H9 (cell line): ENCODE results near the gene TELO2. TPM values are rescaled to one million over a fixed set of nuclear protein-coding genes. Genes with fewer than 3 reads are reported as not detected.

Source experiments
- DNase-seq: peaks from one replicate; pipeline ENCODE4 v3.0.0-alpha.2; 2017
- H2AFZ ChIP-seq: one replicate; pipeline ENCODE4 v1.6.1; 2013; ENCODE audit warnings: mild to moderate bottlenecking, low read length, control low read depth, moderate library complexity
- H2AK5ac ChIP-seq: 2 replicates; pipeline ENCODE4 v1.6.1; 2013; ENCODE audit warnings: low read length, control low read depth, mixed read lengths; ENCODE audit not compliant: insufficient read length
- H2BK120ac ChIP-seq: one replicate; pipeline ENCODE4 v1.6.1; 2013; ENCODE audit warnings: low read depth, mild to moderate bottlenecking, low read length, control low read depth, inconsistent platforms; ENCODE audit not compliant: poor library complexity, severe bottlenecking
- H2BK12ac ChIP-seq: 2 replicates; pipeline ENCODE4 v1.6.1; 2013; ENCODE audit warnings: low read length, control low read depth, mixed read lengths, low read depth; ENCODE audit not compliant: insufficient read length
- H2BK15ac ChIP-seq: 2 replicates; pipeline ENCODE4 v1.6.1; 2013; ENCODE audit warnings: low read depth, low read length, control low read depth
- H2BK20ac ChIP-seq: one replicate; pipeline ENCODE4 v1.6.1; 2013; ENCODE audit warnings: low read depth, mild to moderate bottlenecking, low read length, control low read depth, inconsistent platforms; ENCODE audit not compliant: poor library complexity, severe bottlenecking
- H2BK5ac ChIP-seq: 2 replicates; pipeline ENCODE4 v1.6.1; 2013; ENCODE audit warnings: low read length, control low read depth, mixed read lengths; ENCODE audit not compliant: insufficient read length
- H3K14ac ChIP-seq: 2 replicates; pipeline ENCODE4 v1.6.1; 2013; ENCODE audit warnings: low read length, control low read depth; ENCODE audit not compliant: insufficient read depth
- H3K18ac ChIP-seq: 2 replicates; pipeline ENCODE4 v1.6.1; 2013; ENCODE audit warnings: low read depth, mild to moderate bottlenecking, mixed read lengths, low read length, control low read depth; ENCODE audit not compliant: insufficient read length
- H3K23ac ChIP-seq: 2 replicates; pipeline ENCODE4 v1.6.1; 2013; ENCODE audit warnings: low read length, control low read depth, mixed read lengths, low read depth; ENCODE audit not compliant: insufficient read length
- H3K23me2 ChIP-seq: 2 replicates; pipeline ENCODE4 v1.6.1; 2013; ENCODE audit warnings: low read depth, mild to moderate bottlenecking, mixed read lengths, low read length, control low read depth; ENCODE audit not compliant: insufficient read length, poor library complexity, severe bottlenecking
- H3K27ac ChIP-seq: 2 replicates; pipeline ENCODE4 v1.5.1; 2013; ENCODE audit warnings: low read length, control low read depth, mixed read lengths, low read depth; ENCODE audit not compliant: insufficient read length
- H3K27me3 ChIP-seq: 2 replicates; pipeline ENCODE4 v1.6.1; 2013; ENCODE audit warnings: low read length, control low read depth, inconsistent platforms; ENCODE audit not compliant: insufficient read depth
- H3K4ac ChIP-seq: 2 replicates; pipeline ENCODE4 v1.6.1; 2013; ENCODE audit warnings: low read depth, mild to moderate bottlenecking, control low read depth, inconsistent platforms, low read length, moderate library complexity
- H3K4me1 ChIP-seq: 2 replicates; pipeline ENCODE4 v1.6.1; 2013; ENCODE audit warnings: low read length, control low read depth, inconsistent platforms; ENCODE audit not compliant: insufficient read depth
- H3K4me2 ChIP-seq: 2 replicates; pipeline ENCODE4 v1.6.1; 2013; ENCODE audit warnings: low read length, control low read depth, mixed read lengths; ENCODE audit not compliant: insufficient read length, insufficient read depth
- H3K56ac ChIP-seq: 2 replicates; pipeline ENCODE4 v1.6.1; 2013; ENCODE audit warnings: low read depth, mild to moderate bottlenecking, mixed read lengths, low read length, control low read depth; ENCODE audit not compliant: insufficient read length
- H3K79me1 ChIP-seq: 2 replicates; pipeline ENCODE4 v1.6.1; 2013; ENCODE audit warnings: low read depth, mild to moderate bottlenecking, moderate library complexity, low read length, control low read depth, inconsistent platforms; ENCODE audit not compliant: insufficient read depth, poor library complexity, severe bottlenecking
- H3K79me2 ChIP-seq: 2 replicates; pipeline ENCODE4 v1.6.1; 2013; ENCODE audit warnings: low read length, control low read depth, inconsistent platforms; ENCODE audit not compliant: insufficient read depth
- H3K9ac ChIP-seq: 2 replicates; pipeline ENCODE4 v1.6.1; 2013; ENCODE audit warnings: low read length, control low read depth, mixed read lengths; ENCODE audit not compliant: insufficient read length; ENCODE audit errors: extremely low read depth
- H3K9me3 ChIP-seq: one replicate; pipeline ENCODE4 v1.6.1; 2013; ENCODE audit warnings: low read depth, low read length, inconsistent platforms; ENCODE audit not compliant: control insufficient read depth
- H3T11ph ChIP-seq: one replicate; pipeline ENCODE4 v1.6.1; 2013; ENCODE audit warnings: mild to moderate bottlenecking, low read length, control low read depth, inconsistent platforms
- H4K20me1 ChIP-seq: one replicate; pipeline ENCODE4 v1.6.1; 2013; ENCODE audit not compliant: control insufficient read depth, insufficient read length, insufficient read depth
- H4K5ac ChIP-seq: 2 replicates; pipeline ENCODE4 v1.6.1; 2013; ENCODE audit warnings: low read depth, mild to moderate bottlenecking, mixed read lengths, low read length, control low read depth; ENCODE audit not compliant: insufficient read length
- H4K8ac ChIP-seq: replicated peaks from 2 replicates; pipeline ENCODE4 v1.6.1; 2013; ENCODE audit warnings: low read length, control low read depth, mixed read lengths, low read depth; ENCODE audit not compliant: insufficient read length
- H4K91ac ChIP-seq: 2 replicates; pipeline ENCODE4 v1.6.1; 2013; ENCODE audit warnings: low read depth, mild to moderate bottlenecking, moderate library complexity, mixed read lengths, low read length, control low read depth; ENCODE audit not compliant: insufficient read length
- H3K27ac Mint-ChIP-seq, 3 experiments: 2 replicates in 2 of 3; 3 replicates in 1 of 3; pipeline ENCODE4 v1.8.0; 2020 to 2021; ENCODE audit warnings: mixed read lengths in 3 of 3, mild to moderate bottlenecking in 1 of 3, moderate library complexity in 1 of 3
- H3K27me3 Mint-ChIP-seq: 2 replicates; pipeline ENCODE4 v1.8.0; 2021; ENCODE audit warnings: low read depth, mild to moderate bottlenecking, moderate library complexity, mixed read lengths
- H3K36me3 Mint-ChIP-seq, 3 experiments: 2 replicates in 2 of 3; 3 replicates in 1 of 3; pipeline ENCODE4 v1.8.0; 2020 to 2021; ENCODE audit warnings: low read depth in 3 of 3, mixed read lengths in 3 of 3; ENCODE audit not compliant: insufficient read depth in 1 of 3
- H3K4me1 Mint-ChIP-seq, 2 experiments: 2 replicates each; pipeline ENCODE4 v1.8.0; 2020; ENCODE audit warnings: mixed read lengths in 2 of 2
- H3K4me3 Mint-ChIP-seq, 2 experiments: 2 replicates in 1 of 2; 3 replicates in 1 of 2; pipeline ENCODE4 v1.8.0; 2020 to 2021; ENCODE audit warnings: mild to moderate bottlenecking in 2 of 2, mixed read lengths in 2 of 2, moderate library complexity in 1 of 2
- H3K9me3 Mint-ChIP-seq, 2 experiments: 2 replicates in 1 of 2; 3 replicates in 1 of 2; pipeline ENCODE4 v1.8.0; 2020; ENCODE audit warnings: mild to moderate bottlenecking in 2 of 2, mixed read lengths in 2 of 2, moderate library complexity in 1 of 2
- CTCF ChIP-seq: fragments of 200-600 bp; sonication (generic); conservative IDR thresholded peaks from 3 replicates; pipeline ENCODE4 v1.8.0; 2021; ENCODE audit warnings: antibody characterized with exemption, mild to moderate bottlenecking
- WGBS: extraction: QIAGEN DNeasy Blood & Tissue Kit; methylation state at CpG from one replicate; pipeline ENCODE4 v1.1.7; 2013; ENCODE audit warnings: missing lambda C conversion rate, low lambda C conversion rate, mixed read lengths; ENCODE audit not compliant: insufficient read length; ENCODE audit errors: extremely low coverage; 5-methylcytosine and 5-hydroxymethylcytosine counted together
- total RNA-seq: library from RNA; stranded (reverse); gene quantifications from 2 replicates; pipeline ENCODE4 v1.2.1, GENCODE V29; 2021

Gene TELO2
- total RNA-seq, 1 experiment from 2014 or later, result 98.9 TPM

GRCh38 chr16:1542533-1542932, 49.4 kb downstream of the TELO2 start:
- no peak overlapping the region for H4K91ac ChIP-seq
- Mint-ChIP-seq H3K27me3 (no peaks in the 10 kb centered on the region), H3K27ac (no peak overlapping the region; a peak in 1 of 7 replicates), H3K9me3 (no peaks in the 10 kb centered on the region), H3K4me1 (peaks cover 2 to 3% of the 10 kb centered on the region in 2 experiments; a peak in 2 of 4 replicates), H3K4me3 (no peak overlapping the region), H3K36me3 (no peaks in the 10 kb centered on the region; a peak in 1 of 7 replicates)
- no peak for DNase-seq
- H3K79me2 ChIP-seq, result no peaks in the 10 kb centered on the region
- H3K27me3 ChIP-seq, result no peaks in the 10 kb centered on the region
- H4K20me1 ChIP-seq, result no peaks in the 10 kb centered on the region
- no peak overlapping the region for H2BK12ac ChIP-seq
- H3K9ac ChIP-seq, result no peak overlapping the region
- H2BK5ac ChIP-seq, result no peak overlapping the region
- no peak overlapping the region for H2BK120ac ChIP-seq
- no peaks in the 10 kb centered on the region for H3K23me2 ChIP-seq
- H2BK20ac ChIP-seq, result no peak overlapping the region
- H2AFZ ChIP-seq, result no peak overlapping the region
- H4K8ac ChIP-seq, result no peak overlapping the region
- H3K27ac ChIP-seq, result no peak overlapping the region
- H3K9me3 ChIP-seq, result no peaks in the 10 kb centered on the region
- WGBS, result no CpG with 5 or more reads among the region's 18 CpGs
- H3K4ac ChIP-seq, result no peak overlapping the region
- no peak overlapping the region for H4K5ac ChIP-seq
- H2BK15ac ChIP-seq, result no peak overlapping the region
- no peak overlapping the region for H3K23ac ChIP-seq
- no peak overlapping the region for H3T11ph ChIP-seq
- no peaks in the 10 kb centered on the region for H3K4me1 ChIP-seq
- H3K18ac ChIP-seq, result no peak overlapping the region
- no peaks in the 10 kb centered on the region for H3K79me1 ChIP-seq
- H3K56ac ChIP-seq, result no peak overlapping the region
- H3K4me2 ChIP-seq, result no peak overlapping the region
- H3K14ac ChIP-seq, result no peak overlapping the region
- no peak for TF ChIP-seq CTCF
- H2AK5ac ChIP-seq, result no peak overlapping the region
